Neural cell (in vitro differentiated cells): ENCODE data around the gene CIZ1. TPM values are rescaled to one million over a fixed set of nuclear protein-coding genes. Genes with fewer than 3 reads are reported as not detected.

ENCODE experiments used
- H2AFZ ChIP-seq: fragments of 200-600, 300-800 bp; sonication (generic), shearing (Covaris generic); 2 replicates; pipeline ENCODE4 v1.6.0; 2014; ENCODE audit warnings: low read depth, mild to moderate bottlenecking, antibody characterized with exemption, low read length, moderate library complexity
- H3F3A ChIP-seq: fragments of 200-600 bp; shearing (Covaris generic); 2 replicates; pipeline ENCODE4 v1.6.1; 2016; ENCODE audit warnings: mild to moderate bottlenecking, moderate library complexity, mixed read lengths, antibody characterized with exemption, low read length; ENCODE audit not compliant: insufficient read depth, poor library complexity, severe bottlenecking
- H3K27ac ChIP-seq: fragments of 200-600, 300-800 bp; sonication (generic), shearing (Covaris generic); 2 replicates; pipeline ENCODE4 v1.5.1; 2014; ENCODE audit warnings: mild to moderate bottlenecking, low read length, moderate library complexity
- H3K27me3 ChIP-seq: fragments of 300-800, 200-600 bp; sonication (generic), shearing (Covaris generic); 2 replicates; pipeline ENCODE4 v1.6.0; 2014; ENCODE audit warnings: mild to moderate bottlenecking, low read depth, low read length, moderate library complexity; ENCODE audit not compliant: insufficient read depth
- H3K36me3 ChIP-seq: fragments of 300-800, 200-600 bp; sonication (generic), shearing (Covaris generic); 2 replicates; pipeline ENCODE4 v1.5.1; 2014; ENCODE audit warnings: mild to moderate bottlenecking, antibody characterized with exemption, low read length, moderate library complexity; ENCODE audit not compliant: insufficient read depth
- H3K4me2 ChIP-seq: fragments of 300-800, 200-600 bp; sonication (generic), shearing (Covaris generic); 2 replicates; pipeline ENCODE4 v1.6.0; 2014; ENCODE audit warnings: mild to moderate bottlenecking, low read length
- H3K4me3 ChIP-seq: fragments of 300-800, 200-600 bp; sonication (generic), shearing (Covaris generic); 2 replicates; pipeline ENCODE4 v1.5.1; 2014; ENCODE audit warnings: mild to moderate bottlenecking, low read length, moderate library complexity
- H3K79me2 ChIP-seq: fragments of 200-600 bp; shearing (Covaris generic); replicated peaks from 2 replicates; pipeline ENCODE4 v1.6.0; 2014; ENCODE audit warnings: mild to moderate bottlenecking, low read length, moderate library complexity; ENCODE audit not compliant: insufficient read depth
- H3K9ac ChIP-seq: fragments of 300-800, 200-600 bp; sonication (generic), shearing (Covaris generic); 2 replicates; pipeline ENCODE4 v1.6.1; 2016; ENCODE audit warnings: mild to moderate bottlenecking, low read length, mixed read lengths
- H3K9me2 ChIP-seq: fragments of 200-600 bp; shearing (Covaris generic); 2 replicates; pipeline ENCODE4 v1.6.1; 2016; ENCODE audit warnings: mild to moderate bottlenecking, low read length, mixed read lengths; ENCODE audit not compliant: insufficient read depth
- H3K9me3 ChIP-seq: fragments of 200-600, 300-800 bp; sonication (generic), shearing (Covaris generic); 2 replicates; pipeline ENCODE4 v1.6.1; 2016; ENCODE audit warnings: mild to moderate bottlenecking, mixed run types, low read length, moderate library complexity, mixed read lengths
- H4K20me1 ChIP-seq: fragments of 200-600 bp; shearing (Covaris generic); 2 replicates; pipeline ENCODE4 v1.6.1; 2016; ENCODE audit warnings: mild to moderate bottlenecking, mixed run types; ENCODE audit not compliant: insufficient read depth
- EP300 ChIP-seq: fragments of 450-650 bp; conservative IDR thresholded peaks from 2 replicates; pipeline ENCODE4 v1.6.1; 2014; ENCODE audit warnings: antibody characterized with exemption, mild to moderate bottlenecking, moderate library complexity; ENCODE audit not compliant: poor library complexity, severe bottlenecking
- EZH2 ChIP-seq: fragments of 200-600, 300-800 bp; shearing (Covaris generic), sonication (generic); IDR thresholded peaks from 2 replicates; pipeline ENCODE4 v1.6.1; 2014; ENCODE audit warnings: antibody characterized with exemption, low read length, borderline replicate concordance, mild to moderate bottlenecking; ENCODE audit not compliant: insufficient read depth, poor library complexity, severe bottlenecking
- MXI1 ChIP-seq: fragments of 450-650 bp; conservative IDR thresholded peaks from 2 replicates; pipeline ENCODE4 v1.6.1; 2014; ENCODE audit warnings: antibody characterized with exemption, mild to moderate bottlenecking; ENCODE audit not compliant: poor library complexity, severe bottlenecking
- POLR2AphosphoS5 ChIP-seq: IDR thresholded peaks from 2 replicates; pipeline ENCODE4 v1.6.1; 2012
- RAD21 ChIP-seq: fragments of 450-650 bp; conservative IDR thresholded peaks from 2 replicates; pipeline ENCODE4 v1.6.1; 2014; ENCODE audit warnings: antibody characterized with exemption, mild to moderate bottlenecking, moderate library complexity
- SMC3 ChIP-seq: fragments of 450-650 bp; conservative IDR thresholded peaks from 2 replicates; pipeline ENCODE4 v1.6.1; 2014; ENCODE audit warnings: antibody characterized with exemption, mild to moderate bottlenecking, moderate library complexity; ENCODE audit not compliant: poor library complexity
- TAF1 ChIP-seq: IDR thresholded peaks from 2 replicates; pipeline ENCODE4 v1.6.1; 2012; ENCODE audit warnings: low read depth
- polyA plus RNA-seq: library from polyadenylated mRNA; depleted of rRNA; stranded (reverse); fragments of >200 nt; gene quantifications from 2 replicates; pipeline ENCODE4 v1.2.3, GENCODE V29; 2014
- TF ChIP-seq, protein P1 (sequence below): IDR thresholded peaks from 2 replicates; pipeline ENCODE4 v1.6.1; 2012; ENCODE audit warnings: borderline replicate concordance
- TF ChIP-seq, protein P2 (sequence below): fragments of 450-650 bp; IDR thresholded peaks from 2 replicates; pipeline ENCODE4 v1.5.1; 2014; ENCODE audit warnings: antibody characterized with exemption, mild to moderate bottlenecking, moderate library complexity; ENCODE audit not compliant: poor library complexity, severe bottlenecking

CIZ1 gene
- polyA plus RNA-seq, 1 donor from 2014 or later, result 25.6 TPM

DNA sequence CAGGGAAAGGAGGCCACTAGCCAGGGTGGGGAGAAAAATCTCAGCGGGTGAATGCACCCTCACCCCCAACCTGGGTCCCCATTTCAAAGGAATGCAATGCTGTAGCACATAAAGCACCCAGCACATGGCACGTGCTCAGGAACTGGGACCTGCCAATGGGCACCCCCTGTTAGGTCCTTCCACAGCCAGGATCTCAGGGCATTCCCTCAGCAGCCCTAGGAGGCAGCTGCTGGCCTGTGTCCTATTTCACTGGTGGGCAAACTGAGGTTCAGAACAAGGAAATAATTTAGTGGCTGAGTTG, 20.6 kb upstream of the CIZ1 start:
- Histone ChIP-seq H3K9ac (no peak overlapping the region), H3K79me2 (no peaks in the 10 kb centered on the region), H4K20me1 (no peaks in the 10 kb centered on the region), H3K36me3 (no peaks in the 10 kb centered on the region), H3F3A (no peaks in the 10 kb centered on the region), H3K4me3 (no peak overlapping the region), H3K4me2 (no peak overlapping the region), H3K9me2 (no peaks in the 10 kb centered on the region), H3K27ac (no peak overlapping the region), H3K9me3 (no peaks in the 10 kb centered on the region), H3K27me3 (no peaks in the 10 kb centered on the region), H2AFZ (no peak overlapping the region)
- TF ChIP-seq EP300, result no peak
- TF ChIP-seq, protein P1, sequence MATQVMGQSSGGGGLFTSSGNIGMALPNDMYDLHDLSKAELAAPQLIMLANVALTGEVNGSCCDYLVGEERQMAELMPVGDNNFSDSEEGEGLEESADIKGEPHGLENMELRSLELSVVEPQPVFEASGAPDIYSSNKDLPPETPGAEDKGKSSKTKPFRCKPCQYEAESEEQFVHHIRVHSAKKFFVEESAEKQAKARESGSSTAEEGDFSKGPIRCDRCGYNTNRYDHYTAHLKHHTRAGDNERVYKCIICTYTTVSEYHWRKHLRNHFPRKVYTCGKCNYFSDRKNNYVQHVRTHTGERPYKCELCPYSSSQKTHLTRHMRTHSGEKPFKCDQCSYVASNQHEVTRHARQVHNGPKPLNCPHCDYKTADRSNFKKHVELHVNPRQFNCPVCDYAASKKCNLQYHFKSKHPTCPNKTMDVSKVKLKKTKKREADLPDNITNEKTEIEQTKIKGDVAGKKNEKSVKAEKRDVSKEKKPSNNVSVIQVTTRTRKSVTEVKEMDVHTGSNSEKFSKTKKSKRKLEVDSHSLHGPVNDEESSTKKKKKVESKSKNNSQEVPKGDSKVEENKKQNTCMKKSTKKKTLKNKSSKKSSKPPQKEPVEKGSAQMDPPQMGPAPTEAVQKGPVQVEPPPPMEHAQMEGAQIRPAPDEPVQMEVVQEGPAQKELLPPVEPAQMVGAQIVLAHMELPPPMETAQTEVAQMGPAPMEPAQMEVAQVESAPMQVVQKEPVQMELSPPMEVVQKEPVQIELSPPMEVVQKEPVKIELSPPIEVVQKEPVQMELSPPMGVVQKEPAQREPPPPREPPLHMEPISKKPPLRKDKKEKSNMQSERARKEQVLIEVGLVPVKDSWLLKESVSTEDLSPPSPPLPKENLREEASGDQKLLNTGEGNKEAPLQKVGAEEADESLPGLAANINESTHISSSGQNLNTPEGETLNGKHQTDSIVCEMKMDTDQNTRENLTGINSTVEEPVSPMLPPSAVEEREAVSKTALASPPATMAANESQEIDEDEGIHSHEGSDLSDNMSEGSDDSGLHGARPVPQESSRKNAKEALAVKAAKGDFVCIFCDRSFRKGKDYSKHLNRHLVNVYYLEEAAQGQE, result no peak
- no peak for TF ChIP-seq EZH2
- TF ChIP-seq RAD21, result no peak
- no peak for TF ChIP-seq SMC3
- TF ChIP-seq, protein P2, sequence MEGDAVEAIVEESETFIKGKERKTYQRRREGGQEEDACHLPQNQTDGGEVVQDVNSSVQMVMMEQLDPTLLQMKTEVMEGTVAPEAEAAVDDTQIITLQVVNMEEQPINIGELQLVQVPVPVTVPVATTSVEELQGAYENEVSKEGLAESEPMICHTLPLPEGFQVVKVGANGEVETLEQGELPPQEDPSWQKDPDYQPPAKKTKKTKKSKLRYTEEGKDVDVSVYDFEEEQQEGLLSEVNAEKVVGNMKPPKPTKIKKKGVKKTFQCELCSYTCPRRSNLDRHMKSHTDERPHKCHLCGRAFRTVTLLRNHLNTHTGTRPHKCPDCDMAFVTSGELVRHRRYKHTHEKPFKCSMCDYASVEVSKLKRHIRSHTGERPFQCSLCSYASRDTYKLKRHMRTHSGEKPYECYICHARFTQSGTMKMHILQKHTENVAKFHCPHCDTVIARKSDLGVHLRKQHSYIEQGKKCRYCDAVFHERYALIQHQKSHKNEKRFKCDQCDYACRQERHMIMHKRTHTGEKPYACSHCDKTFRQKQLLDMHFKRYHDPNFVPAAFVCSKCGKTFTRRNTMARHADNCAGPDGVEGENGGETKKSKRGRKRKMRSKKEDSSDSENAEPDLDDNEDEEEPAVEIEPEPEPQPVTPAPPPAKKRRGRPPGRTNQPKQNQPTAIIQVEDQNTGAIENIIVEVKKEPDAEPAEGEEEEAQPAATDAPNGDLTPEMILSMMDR, result no peak
- TF ChIP-seq POLR2AphosphoS5, result no peak
- TF ChIP-seq TAF1, result no peak
- no peak for TF ChIP-seq MXI1

DNA sequence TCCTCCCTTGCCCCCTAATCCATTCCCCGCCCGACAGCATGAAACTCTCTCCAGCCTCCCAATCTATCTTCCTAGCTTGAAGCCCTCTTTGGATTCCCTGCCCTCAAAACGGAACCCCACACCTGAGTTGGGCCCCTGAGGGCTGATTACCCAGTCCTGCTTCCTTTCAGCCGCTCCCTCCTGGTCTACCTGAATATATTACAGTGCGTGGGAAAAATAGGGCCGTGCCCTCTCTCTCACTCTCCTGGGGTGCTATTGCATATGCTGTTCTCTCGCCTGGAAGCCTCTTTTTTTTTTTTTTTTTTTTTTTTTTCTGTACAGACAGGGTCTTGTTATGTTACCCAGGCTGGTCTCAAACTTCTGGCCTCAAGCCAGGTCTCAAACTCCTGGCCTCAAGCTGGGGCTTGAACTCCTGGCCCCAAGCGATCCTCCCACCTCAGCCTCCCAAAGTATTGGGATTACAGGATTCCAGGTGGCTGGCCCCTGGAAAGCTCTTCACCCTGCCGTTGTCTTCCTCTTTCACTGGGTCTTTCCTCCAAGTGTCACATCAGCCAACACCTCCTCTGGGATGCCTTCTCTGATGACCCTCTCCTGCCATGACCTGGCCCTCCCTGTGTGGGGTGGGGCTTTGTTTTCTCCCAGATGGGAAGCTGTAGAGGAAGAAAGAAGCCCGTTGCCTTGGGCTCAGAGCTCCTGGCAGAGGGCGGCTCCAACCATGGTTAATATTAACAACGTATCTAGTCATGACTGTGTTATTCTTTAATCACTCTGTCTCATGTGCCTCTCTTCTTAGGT, 20.0 kb upstream of the CIZ1 start:
- no peaks in the 10 kb centered on the region for H3K9me2 ChIP-seq
- H3K9me3 ChIP-seq, result no peaks in the 10 kb centered on the region
- H3K36me3 ChIP-seq, result no peaks in the 10 kb centered on the region
- no peak overlapping the region for H2AFZ ChIP-seq
- no peak overlapping the region for H3K4me2 ChIP-seq
- H3K27ac ChIP-seq, result no peak overlapping the region
- no peak overlapping the region for H3K4me3 ChIP-seq
- TF ChIP-seq RAD21 (no peak), SMC3 (no peak)
- TF ChIP-seq, protein P2, result no peak
- H3K9ac ChIP-seq, result no peak overlapping the region
- H4K20me1 ChIP-seq, result no peaks in the 10 kb centered on the region
- H3F3A ChIP-seq, result no peaks in the 10 kb centered on the region
- peaks cover under 1% of the 10 kb centered on the region for H3K79me2 ChIP-seq
- no peaks in the 10 kb centered on the region for H3K27me3 ChIP-seq
